Measurements from ENCODE around the gene DISC1. TPM values are rescaled to one million over a fixed set of nuclear protein-coding genes. Genes with fewer than 3 reads are reported as not detected.

DISC1 gene
- total RNA-seq, 2 experiments from 2014 or later: 19.8 to 20.0 TPM

DNA sequence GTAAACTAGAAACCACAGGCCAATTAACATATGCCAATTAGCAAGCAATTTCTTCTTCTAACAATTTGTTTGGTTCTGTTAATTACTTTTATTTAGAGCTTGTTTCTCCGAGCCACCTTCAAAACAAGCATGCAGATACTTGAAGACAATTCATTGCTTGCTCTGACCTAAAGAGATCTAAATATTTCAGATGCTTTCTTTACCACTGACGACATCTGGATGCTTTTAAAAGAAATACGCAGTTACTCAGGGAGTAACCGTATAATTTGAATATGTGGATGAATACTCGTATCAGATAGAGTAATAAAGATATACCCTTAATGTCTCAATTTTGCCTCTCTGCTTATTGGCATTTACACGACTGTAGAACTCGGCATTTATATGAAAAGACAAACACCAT is 390.0 kb downstream of the DISC1 start:
- no peaks in the 10 kb centered on the region for H3K9me3 ChIP-seq (ENCODE audit: control insufficient read depth in 1 of 2, insufficient read depth in 1 of 2, low read length in 2 of 2)
- intact Hi-C loops (cut with DNase I, micrococcal nuclease): no loop called here
- ATAC-seq (ENCODE audit: poor library complexity) (no peak), DNase-seq (no peak)
- no peak overlapping the region for H3K27ac ChIP-seq (ENCODE audit: low read depth in 1 of 2, low read length in 2 of 2)
- Mint-ChIP-seq H3K4me1 (ENCODE audit: low read depth) (no peaks in the 10 kb centered on the region), H3K4me3 (no peak overlapping the region), H3K27ac (no peak overlapping the region), H3K27me3 (no peaks in the 10 kb centered on the region), H3K9me3 (no peaks in the 10 kb centered on the region), H3K36me3 (ENCODE audit: low read depth) (peaks cover 26% of the 10 kb centered on the region)
- no peaks in the 10 kb centered on the region for H3K27me3 ChIP-seq (ENCODE audit: control insufficient read depth in 1 of 2, insufficient read depth in 2 of 2, low read length in 2 of 2)
- ChIA-PET POLR2A (no interaction called here), CTCF (no interaction called here)
- no peaks in the 10 kb centered on the region for H3K36me3 ChIP-seq (ENCODE audit: insufficient read depth, low read length)
- TF ChIP-seq, protein P1, sequence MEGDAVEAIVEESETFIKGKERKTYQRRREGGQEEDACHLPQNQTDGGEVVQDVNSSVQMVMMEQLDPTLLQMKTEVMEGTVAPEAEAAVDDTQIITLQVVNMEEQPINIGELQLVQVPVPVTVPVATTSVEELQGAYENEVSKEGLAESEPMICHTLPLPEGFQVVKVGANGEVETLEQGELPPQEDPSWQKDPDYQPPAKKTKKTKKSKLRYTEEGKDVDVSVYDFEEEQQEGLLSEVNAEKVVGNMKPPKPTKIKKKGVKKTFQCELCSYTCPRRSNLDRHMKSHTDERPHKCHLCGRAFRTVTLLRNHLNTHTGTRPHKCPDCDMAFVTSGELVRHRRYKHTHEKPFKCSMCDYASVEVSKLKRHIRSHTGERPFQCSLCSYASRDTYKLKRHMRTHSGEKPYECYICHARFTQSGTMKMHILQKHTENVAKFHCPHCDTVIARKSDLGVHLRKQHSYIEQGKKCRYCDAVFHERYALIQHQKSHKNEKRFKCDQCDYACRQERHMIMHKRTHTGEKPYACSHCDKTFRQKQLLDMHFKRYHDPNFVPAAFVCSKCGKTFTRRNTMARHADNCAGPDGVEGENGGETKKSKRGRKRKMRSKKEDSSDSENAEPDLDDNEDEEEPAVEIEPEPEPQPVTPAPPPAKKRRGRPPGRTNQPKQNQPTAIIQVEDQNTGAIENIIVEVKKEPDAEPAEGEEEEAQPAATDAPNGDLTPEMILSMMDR (IDR thresholded peaks at IDR 0.05): no peak
- H3K4me3 ChIP-seq (ENCODE audit: low read length): no peak overlapping the region
- H3K4me1 ChIP-seq (ENCODE audit: insufficient read depth, low read length): no peaks in the 10 kb centered on the region

DNA sequence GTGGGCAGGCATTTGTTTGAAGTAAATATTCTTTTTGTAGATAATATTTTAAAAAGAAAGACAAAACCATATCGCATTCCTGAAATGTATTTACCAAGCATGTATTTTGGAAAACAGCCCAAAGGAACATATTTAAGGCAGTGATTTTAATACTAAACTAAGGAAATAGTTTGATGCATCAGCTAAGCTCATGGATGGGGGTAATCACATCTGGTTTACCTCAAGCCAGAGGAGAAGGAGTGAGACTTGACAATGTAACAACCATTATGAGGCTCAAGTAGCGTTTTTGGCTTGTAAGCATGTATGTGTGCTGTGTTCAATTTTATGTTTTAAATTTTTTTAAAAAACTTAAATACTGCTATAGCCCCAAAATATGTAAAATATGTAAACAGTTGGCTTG is 390.5 kb downstream of the DISC1 start:
- Mint-ChIP-seq H3K9me3 (no peaks in the 10 kb centered on the region), H3K36me3 (ENCODE audit: low read depth) (peaks cover 21% of the 10 kb centered on the region), H3K27me3 (no peaks in the 10 kb centered on the region), H3K27ac (no peak overlapping the region), H3K4me1 (ENCODE audit: low read depth) (no peaks in the 10 kb centered on the region), H3K4me3 (no peak overlapping the region)
- Histone ChIP-seq H3K4me1 (ENCODE audit: insufficient read depth, low read length) (no peaks in the 10 kb centered on the region), H3K4me3 (ENCODE audit: low read length) (no peak overlapping the region), H3K27ac (ENCODE audit: low read depth in 1 of 2, low read length in 2 of 2) (no peak overlapping the region), H3K27me3 (ENCODE audit: control insufficient read depth in 1 of 2, insufficient read depth in 2 of 2, low read length in 2 of 2) (no peaks in the 10 kb centered on the region), H3K36me3 (ENCODE audit: insufficient read depth, low read length) (no peaks in the 10 kb centered on the region), H3K9me3 (ENCODE audit: control insufficient read depth in 1 of 2, insufficient read depth in 1 of 2, low read length in 2 of 2) (no peaks in the 10 kb centered on the region)
- intact Hi-C loops (cut with DNase I, micrococcal nuclease): no loop called here
- DNase-seq (no peak), ATAC-seq (ENCODE audit: poor library complexity) (no peak)
- TF ChIP-seq, protein P1 (IDR thresholded peaks at IDR 0.05): no peak
- CTCF ChIA-PET: no interaction called here
- POLR2A ChIA-PET: no interaction called here

DNA sequence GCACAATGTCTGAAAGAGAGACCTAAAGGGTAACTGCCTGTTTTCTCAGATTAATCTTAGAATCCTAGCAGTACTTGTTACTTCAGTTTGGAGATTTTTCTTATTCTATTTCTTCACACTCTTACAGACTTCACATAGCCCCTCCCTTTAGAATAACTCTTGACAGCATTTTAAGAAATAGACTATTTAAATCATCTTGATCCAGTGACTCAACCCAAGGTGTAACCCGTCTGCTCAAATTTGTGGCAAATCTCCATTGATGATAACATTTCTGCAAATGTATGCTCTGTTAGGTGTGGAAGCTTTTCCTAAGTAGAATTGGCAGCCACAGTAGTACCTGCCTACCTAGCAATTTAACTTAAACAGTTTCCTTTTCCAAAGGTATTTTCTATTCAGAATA is 391.2 kb downstream of the DISC1 start:
- no peak overlapping the region for H3K4me3 Mint-ChIP-seq
- TF ChIP-seq, protein P1 (IDR thresholded peaks at IDR 0.05): no peak
- no peak overlapping the region for H3K27ac Mint-ChIP-seq
- intact Hi-C loops (cut with DNase I, micrococcal nuclease): no loop called here
- Histone ChIP-seq H3K4me3 (ENCODE audit: low read length) (no peak overlapping the region), H3K27ac (ENCODE audit: low read depth in 1 of 2, low read length in 2 of 2) (no peak overlapping the region), H3K27me3 (ENCODE audit: control insufficient read depth in 1 of 2, insufficient read depth in 2 of 2, low read length in 2 of 2) (no peaks in the 10 kb centered on the region), H3K9me3 (ENCODE audit: control insufficient read depth in 1 of 2, insufficient read depth in 1 of 2, low read length in 2 of 2) (no peaks in the 10 kb centered on the region), H3K36me3 (ENCODE audit: insufficient read depth, low read length) (no peaks in the 10 kb centered on the region), H3K4me1 (ENCODE audit: insufficient read depth, low read length) (no peaks in the 10 kb centered on the region)
- no peaks in the 10 kb centered on the region for H3K9me3 Mint-ChIP-seq
- ChIA-PET CTCF (no interaction called here), POLR2A (no interaction called here)
- ATAC-seq (ENCODE audit: poor library complexity): no peak
- no peaks in the 10 kb centered on the region for H3K27me3 Mint-ChIP-seq
- no peak for DNase-seq
- H3K36me3 Mint-ChIP-seq (ENCODE audit: low read depth): peaks cover 16% of the 10 kb centered on the region
- no peaks in the 10 kb centered on the region for H3K4me1 Mint-ChIP-seq (ENCODE audit: low read depth)

Measured in CD4-positive, alpha-beta T cell (primary cell).